HG03103 (cell line): ENCODE results near the gene GJB4.
"Not testable (repeated sequence)": the region's sequence is repeated elsewhere in the genome, so short reads cannot be mapped to it uniquely, and the experiment has no call there.

ENCODE experiments used
- ATAC-seq: cut with Tn5 transposase; IDR thresholded peaks from one replicate; pipeline ENCODE4 v1.9.1; 2021; ENCODE audit warnings: low read depth; ENCODE audit not compliant: unreplicated experiment

Gene GJB4

GRCh38 chr1:34794001-34794789 lies 34.7 kb downstream of the GJB4 start:
- ATAC-seq, result no peak

- no peak for ATAC-seq
Measured at GRCh38 chr1:34794790-34795180, 35.2 kb downstream of the GJB4 start.

- no peak for ATAC-seq
Measured at GRCh38 chr1:34795916-34796315, 36.4 kb downstream of the GJB4 start.

GRCh38 chr1:34796990-34797389 lies 37.5 kb downstream of the GJB4 start:
- ATAC-seq, result peak; percentile 59

- no peak for ATAC-seq
Measured at GRCh38 chr1:34800214-34800613, 40.7 kb downstream of the GJB4 start.

DNA sequence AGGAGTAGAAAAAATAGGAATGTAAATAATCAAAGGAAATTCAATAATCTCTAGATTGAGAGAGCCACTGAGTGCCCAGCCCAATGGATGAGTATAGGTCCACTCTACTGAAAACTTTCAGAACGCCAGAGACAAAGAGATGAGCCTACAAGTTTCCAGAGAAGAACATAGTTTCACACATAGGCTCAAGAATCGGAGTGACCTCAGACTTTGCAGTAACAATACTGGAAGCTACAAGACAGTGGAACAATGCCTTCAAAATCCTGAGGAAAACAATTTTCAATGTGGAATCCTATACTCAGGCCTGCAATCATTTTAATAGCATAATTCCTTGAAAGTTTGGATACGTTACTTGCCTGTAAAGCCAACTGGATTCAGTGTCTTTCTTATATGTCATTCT lies 44.2 kb downstream of the GJB4 start:
- ATAC-seq, result no peak

- ATAC-seq, result no peak
Measured at GRCh38 chr1:34806396-34806795, 46.9 kb downstream of the GJB4 start.

- no peak for ATAC-seq
Measured at GRCh38 chr1:34808051-34808810, 48.7 kb downstream of the GJB4 start.

DNA sequence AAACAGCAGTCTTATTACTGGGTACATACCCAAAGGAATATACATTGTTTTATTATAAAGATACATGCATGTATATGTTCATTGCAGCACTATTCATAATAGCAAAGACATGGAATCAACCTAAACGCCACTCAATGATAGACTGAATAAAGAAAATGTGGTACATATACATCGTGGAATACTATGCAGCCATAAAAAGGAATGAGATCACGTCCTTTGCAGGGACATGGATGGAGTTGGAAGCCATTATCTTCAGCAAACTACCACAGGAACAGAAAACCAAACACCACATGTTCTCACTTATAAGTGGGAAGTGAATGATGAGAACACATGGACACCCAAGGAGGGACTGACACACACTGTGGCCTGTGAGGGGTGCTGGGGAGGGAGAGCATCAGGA lies 51.2 kb downstream of the GJB4 start:
- ATAC-seq, result not testable (repeated sequence)
